CD4-positive, alpha-beta T cell treated with Interleukin-15 for 1 hour (primary cell): ENCODE measurements around the gene EHMT1.

ENCODE experiments used
- DNase-seq: peaks from one replicate; pipeline ENCODE4 v3.0.0-alpha.2; 2020

EHMT1 gene

GRCh38 chr9:137697193-137697592 is 78.4 kb downstream of the EHMT1 start:
- no peak for DNase-seq

DNA sequence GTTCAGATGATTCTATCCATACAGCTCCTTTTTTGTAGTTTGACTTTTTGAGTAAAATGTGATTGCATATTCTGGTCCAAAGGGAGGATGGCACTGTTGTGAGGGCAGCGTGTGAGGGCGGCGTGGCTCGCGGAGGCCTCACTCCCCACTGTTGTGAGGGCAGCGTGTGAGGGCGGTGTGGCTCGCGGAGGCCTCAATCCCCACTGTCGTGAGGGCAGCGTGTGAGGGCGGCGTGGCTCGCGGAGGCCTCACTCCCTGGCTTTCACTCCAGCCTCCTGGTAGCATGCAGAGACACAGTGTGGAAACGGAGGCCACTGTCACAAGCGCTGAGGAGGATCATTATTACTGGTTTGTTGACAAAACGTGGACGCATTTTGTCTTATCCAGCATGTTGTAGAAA is 79.0 kb downstream of the EHMT1 start:
- DNase-seq = no peak

DNA sequence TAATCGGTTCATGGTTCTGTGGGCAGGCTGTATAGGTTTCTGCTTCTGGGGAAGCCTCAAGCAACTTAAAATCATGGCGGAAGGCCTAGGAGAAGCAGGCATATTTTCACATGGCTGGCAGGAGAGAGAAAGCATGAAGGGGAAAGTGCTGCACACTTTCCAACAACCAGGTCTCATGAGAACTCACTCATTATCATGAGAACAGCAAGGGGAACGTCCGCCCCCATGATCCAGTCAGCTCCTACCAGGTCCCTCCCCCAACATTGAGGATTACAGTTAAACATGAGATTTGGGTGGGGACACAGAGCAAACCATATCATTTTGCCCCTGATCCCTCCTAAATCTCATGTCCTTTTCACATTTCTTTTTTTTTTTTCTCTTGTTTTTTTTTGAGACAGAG is 82.1 kb downstream of the EHMT1 start:
- no peak for DNase-seq

GRCh38 chr9:137702615-137703379 is 84.0 kb downstream of the EHMT1 start:
- no peak for DNase-seq

GRCh38 chr9:137703842-137704508 is 85.2 kb downstream of the EHMT1 start:
- no peak for DNase-seq

GRCh38 chr9:137705443-137705863 is 86.6 kb downstream of the EHMT1 start:
- DNase-seq = peak; percentile 45

GRCh38 chr9:137705906-137706305 is 87.1 kb downstream of the EHMT1 start:
- DNase-seq = no peak

DNA sequence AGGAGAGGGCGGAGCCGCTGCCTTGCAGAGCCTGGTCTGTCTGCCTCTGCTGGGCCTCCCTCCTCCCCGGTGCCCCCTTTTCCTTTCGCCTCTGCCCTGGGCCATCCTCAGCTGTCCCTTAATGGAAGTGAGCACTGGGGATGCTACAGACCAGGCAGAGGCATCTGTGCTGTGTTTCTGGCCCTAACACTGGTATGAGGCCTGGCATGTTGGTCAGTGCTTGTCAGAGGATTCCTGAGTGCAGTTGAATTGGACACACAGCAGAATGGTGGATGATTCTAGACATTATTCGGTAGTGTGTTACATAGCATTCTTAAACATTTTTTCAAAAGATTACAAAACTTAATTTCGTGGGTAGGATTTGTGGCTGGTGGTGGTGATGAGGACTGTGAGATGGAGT is 88.6 kb downstream of the EHMT1 start:
- DNase-seq = no peak

- no peak for DNase-seq
Measured at GRCh38 chr9:137708590-137709284, 89.9 kb downstream of the EHMT1 start.

- DNase-seq = no peak
Measured at GRCh38 chr9:137709411-137710101, 90.8 kb downstream of the EHMT1 start.

DNA sequence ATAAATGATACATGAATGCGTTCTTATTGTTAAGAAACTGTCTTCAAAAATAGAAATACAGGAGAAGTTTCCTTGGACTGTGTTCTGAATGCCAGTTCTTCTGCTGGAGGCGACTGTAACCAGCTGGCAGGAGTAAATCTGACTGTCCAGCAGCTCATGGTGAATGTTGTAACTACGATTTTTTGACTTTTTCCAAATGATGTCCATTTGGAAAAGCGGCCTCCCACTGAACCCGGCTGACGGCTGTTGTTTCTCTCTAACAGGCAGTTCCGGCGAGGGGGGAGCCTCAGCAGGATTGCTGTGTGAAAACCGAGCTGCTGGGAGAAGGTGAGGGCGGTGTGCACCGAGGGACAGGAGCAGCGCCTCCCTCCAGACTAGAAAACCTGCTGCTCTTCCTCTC is 91.9 kb downstream of the EHMT1 start:
- DNase-seq = no peak

DNA sequence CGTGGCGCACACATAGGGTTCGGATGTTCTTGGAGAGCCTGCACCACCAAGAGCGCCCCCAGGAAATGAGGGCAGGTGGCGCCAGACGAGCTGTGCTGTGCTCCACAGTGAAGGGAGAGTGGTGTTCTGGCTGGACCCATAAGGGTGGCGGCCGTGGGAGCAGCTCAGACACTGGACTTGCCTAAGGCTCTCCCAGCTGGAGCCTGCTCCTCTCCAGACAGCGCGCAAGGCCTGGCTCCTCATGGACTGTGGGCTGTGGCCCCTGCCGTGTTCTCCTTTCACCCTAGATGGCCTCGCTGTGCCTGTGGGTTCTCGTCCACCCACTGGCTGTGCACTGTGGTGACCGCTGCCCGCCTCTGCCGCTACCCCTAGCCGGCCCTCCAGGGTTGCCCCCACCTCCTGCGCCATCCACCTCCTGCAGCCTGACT is 92.9 kb downstream of the EHMT1 start:
- no peak for DNase-seq

GRCh38 chr9:137715321-137715720 is 96.5 kb downstream of the EHMT1 start:
- peak; percentile 22 for DNase-seq

DNA sequence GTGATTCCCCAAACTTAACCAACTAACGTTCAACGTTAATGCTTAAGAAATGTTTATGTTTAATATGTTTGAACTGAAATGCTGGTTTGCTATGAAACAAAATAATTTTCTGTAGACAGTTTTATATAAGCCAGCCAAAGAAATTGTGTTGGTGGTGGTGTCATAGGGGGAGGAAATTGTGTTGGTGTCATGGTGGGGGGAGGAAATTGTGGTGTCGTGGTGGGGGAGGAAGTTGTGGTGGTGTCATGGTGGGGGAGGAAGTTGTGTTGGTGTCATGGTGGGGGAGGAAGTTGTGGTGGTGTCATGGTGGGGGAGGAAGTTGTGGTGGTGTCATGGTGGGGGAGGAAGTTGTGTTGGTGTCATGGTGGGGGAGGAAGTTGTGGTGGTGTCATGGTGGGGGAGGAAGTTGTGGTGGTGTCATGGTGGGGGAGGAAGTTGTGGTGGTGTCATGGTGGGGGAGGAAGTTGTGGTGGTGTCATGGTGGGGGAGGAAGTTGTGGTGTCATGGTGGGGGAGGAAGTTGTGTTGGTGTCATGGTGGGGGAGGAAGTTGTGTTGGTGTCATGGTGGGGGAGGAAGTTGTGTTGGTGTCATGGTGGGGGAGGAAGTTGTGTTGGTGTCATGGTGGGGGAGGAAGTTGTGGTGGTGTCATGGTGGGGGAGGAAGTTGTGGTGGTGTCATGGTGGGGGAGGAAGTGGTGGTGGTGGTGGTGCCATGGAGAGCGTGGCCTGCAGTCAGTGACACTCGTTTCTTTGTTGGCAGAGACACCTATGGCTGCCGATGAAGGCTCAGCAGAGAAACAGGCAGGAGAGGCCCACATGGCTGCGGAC is 97.3 kb downstream of the EHMT1 start:
- DNase-seq = peak; percentile 29

- no peak for DNase-seq
Measured at GRCh38 chr9:137716694-137717287, 98.0 kb downstream of the EHMT1 start.

- no peak for DNase-seq
Measured at GRCh38 chr9:137717776-137718327, 99.0 kb downstream of the EHMT1 start.

DNA sequence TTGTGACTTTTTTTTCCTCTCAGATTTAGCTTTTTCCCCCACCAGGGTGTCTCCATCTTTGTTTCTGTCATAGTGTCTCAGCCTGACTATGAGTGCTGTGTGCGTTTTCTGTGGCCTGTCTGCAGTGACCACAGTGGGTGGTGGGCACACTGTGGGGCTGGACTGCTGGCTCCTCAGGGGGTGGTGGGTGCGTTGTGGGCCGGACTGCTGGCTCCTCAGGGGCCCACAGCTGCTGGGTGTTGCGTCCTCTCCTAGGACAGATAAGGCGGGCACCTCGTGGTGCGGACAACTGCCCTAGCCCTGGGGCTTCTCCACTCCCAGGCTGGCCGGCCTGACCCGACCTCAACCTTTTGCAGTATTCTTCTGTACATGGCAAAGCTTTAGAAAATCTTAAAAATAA is 100.4 kb downstream of the EHMT1 start:
- no peak for DNase-seq

GRCh38 chr9:137720571-137721110 is 101.8 kb downstream of the EHMT1 start:
- DNase-seq = no peak

DNA sequence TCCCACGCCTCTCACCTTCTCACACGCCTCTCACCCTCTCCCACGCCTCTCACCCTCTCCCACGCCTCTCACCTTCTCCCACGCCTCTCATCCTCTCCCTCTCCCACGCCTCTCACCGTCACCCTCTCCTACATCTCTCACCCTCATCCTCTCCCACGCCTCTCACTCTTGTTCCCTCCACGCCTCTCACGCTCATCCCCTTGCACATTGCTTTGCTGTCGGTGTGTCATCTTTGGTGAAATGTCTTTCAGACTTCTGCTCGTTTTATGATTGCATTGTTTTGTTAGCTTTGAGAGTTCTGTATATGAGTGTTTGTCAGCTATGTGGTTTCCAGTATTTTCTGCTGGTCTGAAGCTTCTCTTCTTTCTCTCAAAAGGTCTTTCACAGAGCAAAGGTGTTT is 102.7 kb downstream of the EHMT1 start:
- no peak for DNase-seq

- DNase-seq = no peak
Measured at GRCh38 chr9:137721899-137722298, 103.1 kb downstream of the EHMT1 start.

DNA sequence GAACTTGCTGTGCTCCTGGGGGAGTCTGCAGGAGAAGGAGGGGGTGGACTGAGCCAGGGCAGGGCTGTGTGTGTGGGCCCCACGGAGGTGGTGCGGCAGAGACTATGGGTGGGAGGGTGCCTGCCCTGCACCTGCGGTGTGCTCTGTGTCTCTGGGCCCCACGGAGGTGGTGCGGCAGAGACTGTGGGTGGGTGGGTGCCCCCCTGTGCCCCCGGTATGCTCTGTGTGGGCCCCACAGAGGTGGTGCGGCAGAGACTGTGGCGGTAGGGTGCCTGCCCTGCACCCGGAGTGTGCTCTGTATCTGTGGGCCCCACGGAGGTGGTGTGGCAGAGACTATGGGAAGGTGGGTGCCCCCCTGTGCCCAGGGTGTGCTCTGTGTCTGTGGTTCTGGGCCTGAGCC is 103.7 kb downstream of the EHMT1 start:
- no peak for DNase-seq
